ENCODE results near the gene GP1BB.
A peak's percentile ranks its signal among the peaks of the same experiment; 100 is the strongest.

The GP1BB gene

GRCh38 chr22:19743081-19743480 lies 19.7 kb downstream of the GP1BB start:
- no peak for DNase-seq

GRCh38 chr22:19743651-19744050 lies 20.3 kb downstream of the GP1BB start:
- no peak for DNase-seq

GRCh38 chr22:19744350-19745006 lies 21.1 kb downstream of the GP1BB start:
- no peak for DNase-seq

- DNase-seq: peak in 1 of 2 experiments; percentile 36
These were observed 22.1 kb downstream of the GP1BB start for GRCh38 chr22:19745155-19746101.

- no peak for DNase-seq
These were observed 23.4 kb downstream of the GP1BB start for GRCh38 chr22:19746726-19747125.

- no peak for DNase-seq
These were observed 24.2 kb downstream of the GP1BB start for GRCh38 chr22:19747551-19747950.

- no peak for DNase-seq
These were observed 24.8 kb downstream of the GP1BB start for GRCh38 chr22:19748139-19748538.

GRCh38 chr22:19748991-19749664 lies 25.8 kb downstream of the GP1BB start:
- DNase-seq: no peak

- DNase-seq: no peak
These were observed 26.5 kb downstream of the GP1BB start for GRCh38 chr22:19749876-19750275.

GRCh38 chr22:19750507-19751490 lies 27.5 kb downstream of the GP1BB start:
- no peak for DNase-seq

- DNase-seq: no peak
These were observed 28.3 kb downstream of the GP1BB start for GRCh38 chr22:19751497-19752245.

- DNase-seq: no peak
These were observed 29.9 kb downstream of the GP1BB start for GRCh38 chr22:19753090-19753842.

- no peak for DNase-seq
These were observed 30.8 kb downstream of the GP1BB start for GRCh38 chr22:19753996-19754700.

- no peak for DNase-seq
These were observed 31.4 kb downstream of the GP1BB start for GRCh38 chr22:19754701-19755144.

GRCh38 chr22:19755145-19755710 lies 31.9 kb downstream of the GP1BB start:
- no peak for DNase-seq

- no peak for DNase-seq
These were observed 32.5 kb downstream of the GP1BB start for GRCh38 chr22:19755722-19756287.

GRCh38 chr22:19756288-19757128 lies 33.2 kb downstream of the GP1BB start:
- DNase-seq: peak; percentile 10 to 30
